CD4-positive, alpha-beta T cell treated with Interleukin-17A for 4 hours (primary cell): ENCODE results near the gene KRTAP13-2.
A peak's percentile ranks its signal among the peaks of the same experiment; 100 is the strongest.

ENCODE experiments used
- DNase-seq: peaks from one replicate; pipeline ENCODE4 v3.0.0-alpha.2; 2020; ENCODE audit warnings: mixed read lengths

Gene KRTAP13-2, protein sequence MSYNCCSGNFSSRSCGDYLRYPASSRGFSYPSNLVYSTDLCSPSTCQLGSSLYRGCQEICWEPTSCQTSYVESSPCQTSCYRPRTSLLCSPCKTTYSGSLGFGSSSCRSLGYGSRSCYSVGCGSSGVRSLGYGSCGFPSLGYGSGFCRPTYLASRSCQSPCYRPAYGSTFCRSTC

GRCh38 chr21:30372139-30372770 lies at the start of gene KRTAP13-2:
TSS of gene KRTAP13-2 (minus strand) at chr21:30372271. CDS start at chr21:30372213, 58 bp downstream.
- no peak for DNase-seq

DNA sequence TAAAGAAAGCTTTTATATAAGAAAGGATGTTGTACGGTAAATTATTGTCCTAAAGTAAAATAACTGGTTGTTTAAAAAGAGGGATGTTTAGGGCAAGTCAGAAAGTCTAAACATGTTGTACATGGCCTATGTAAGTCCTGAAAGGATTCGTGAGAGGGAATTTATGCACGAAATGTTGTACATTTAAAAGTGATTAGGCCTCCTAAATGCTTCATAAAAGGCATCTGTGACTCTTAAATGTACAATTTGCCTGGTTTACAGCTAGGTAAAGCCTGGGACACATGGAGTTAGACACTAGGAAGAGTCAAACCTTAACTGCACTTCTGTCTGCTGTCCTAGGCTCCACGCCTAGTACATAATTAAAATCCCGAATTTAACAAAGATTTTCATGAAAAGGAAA lies 43.9 kb upstream of the KRTAP13-2 start:
- DNase-seq: no peak

- no peak for DNase-seq
Observed at GRCh38 chr21:30408782-30409494, 36.9 kb upstream of the KRTAP13-2 start.

GRCh38 chr21:30395731-30396130 lies 23.7 kb upstream of the KRTAP13-2 start, which contains the start of gene KRTAP13-1:
TSS of gene KRTAP13-1 (plus strand) at chr21:30396031. CDS start at chr21:30396087, 56 bp downstream.
- no peak for DNase-seq

GRCh38 chr21:30391492-30392025 lies 19.5 kb upstream of the KRTAP13-2 start:
- no peak for DNase-seq

DNA sequence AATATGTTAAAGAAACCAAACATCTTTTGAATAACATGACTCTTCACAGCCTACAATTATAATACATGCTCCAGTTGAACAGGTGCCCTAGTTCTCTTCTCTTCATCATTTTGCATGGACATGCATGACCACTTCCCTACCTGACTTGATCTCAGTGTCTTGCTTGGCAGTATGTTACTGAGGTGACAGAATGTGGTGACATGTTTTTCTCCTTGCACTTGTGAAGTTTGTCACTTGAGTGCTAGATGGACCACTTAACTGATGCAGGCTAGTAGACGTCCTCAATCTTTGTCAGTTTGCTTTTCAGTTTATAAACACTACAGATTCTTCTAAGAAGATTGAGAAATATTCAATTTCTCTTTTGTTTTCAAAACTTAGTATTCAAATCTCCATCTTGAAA lies 10.1 kb upstream of the KRTAP13-2 start:
- no peak for DNase-seq

DNA sequence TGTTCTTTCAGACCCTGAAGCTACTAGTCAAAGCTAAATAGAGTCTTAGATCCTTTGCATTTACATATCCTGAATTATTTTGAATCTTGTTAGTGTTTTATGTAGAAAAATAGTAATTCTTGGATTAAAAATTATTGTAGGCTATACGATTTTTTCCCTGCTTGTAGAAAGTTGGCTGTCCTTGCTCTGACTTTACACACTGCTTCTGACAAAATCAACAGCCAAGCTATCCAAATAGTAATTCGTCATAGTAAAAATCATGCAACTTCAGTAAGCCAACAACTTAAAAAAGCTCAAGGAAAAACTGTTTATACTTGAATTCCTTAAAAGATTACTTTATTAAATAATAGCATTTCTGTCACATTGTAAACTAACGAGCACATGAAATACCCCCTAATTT lies 16.2 kb downstream of the KRTAP13-2 start:
- DNase-seq: no peak

DNA sequence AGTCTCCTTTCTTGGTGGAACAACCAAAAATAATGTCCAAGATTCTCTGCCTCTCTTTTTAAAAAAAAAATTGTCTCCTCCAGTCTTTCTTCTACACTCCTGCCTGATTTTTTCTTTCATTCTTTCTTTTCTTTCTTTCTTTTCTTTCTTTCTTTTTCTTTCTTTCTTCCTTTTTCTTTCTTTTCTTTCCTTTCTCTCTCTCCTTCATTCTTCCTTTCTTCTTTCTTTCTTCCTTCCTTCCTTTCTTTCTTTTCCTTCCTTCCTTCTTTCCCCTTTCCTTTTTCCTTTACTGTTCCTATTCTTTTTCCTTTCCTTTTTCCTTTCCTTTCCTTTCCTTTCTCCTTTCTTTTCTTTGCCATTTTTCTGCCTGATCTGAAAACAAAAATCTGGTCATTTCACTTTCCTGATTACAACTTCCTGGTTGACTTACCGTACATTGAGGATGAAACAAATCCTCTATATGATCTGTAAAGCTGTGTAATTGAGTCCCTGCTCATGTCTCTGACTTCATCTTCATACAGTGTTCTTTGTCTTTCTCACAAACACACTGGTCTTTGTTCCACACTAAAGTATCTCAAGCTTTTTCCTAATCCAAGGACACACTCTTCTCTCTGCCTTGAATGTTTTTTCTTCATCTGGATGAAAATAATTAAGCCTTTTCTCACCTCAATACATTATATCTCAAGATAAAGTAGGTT lies 17.6 kb downstream of the KRTAP13-2 start:
- no peak for DNase-seq

- no peak for DNase-seq
Observed at GRCh38 chr21:30351534-30351933, 20.5 kb downstream of the KRTAP13-2 start.

DNA sequence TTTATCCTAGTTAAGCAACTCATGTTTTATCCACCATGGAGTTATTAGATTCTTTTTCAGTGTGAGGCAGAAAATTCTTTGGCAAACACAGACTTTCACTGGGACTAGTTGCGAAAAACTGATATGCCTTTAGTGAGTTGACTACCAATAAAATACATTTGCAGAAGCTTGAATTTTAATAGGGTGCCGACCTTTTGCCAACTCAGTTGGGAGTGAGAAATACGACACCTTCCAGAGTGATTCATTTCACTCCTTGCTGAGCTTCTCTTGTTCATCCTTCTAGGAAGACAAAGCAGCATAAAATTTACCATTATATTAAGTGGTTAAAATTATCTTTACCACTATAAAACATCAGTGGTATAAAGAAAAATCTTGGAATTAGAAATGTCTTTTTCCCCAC lies 22.5 kb downstream of the KRTAP13-2 start:
- DNase-seq: no peak

DNA sequence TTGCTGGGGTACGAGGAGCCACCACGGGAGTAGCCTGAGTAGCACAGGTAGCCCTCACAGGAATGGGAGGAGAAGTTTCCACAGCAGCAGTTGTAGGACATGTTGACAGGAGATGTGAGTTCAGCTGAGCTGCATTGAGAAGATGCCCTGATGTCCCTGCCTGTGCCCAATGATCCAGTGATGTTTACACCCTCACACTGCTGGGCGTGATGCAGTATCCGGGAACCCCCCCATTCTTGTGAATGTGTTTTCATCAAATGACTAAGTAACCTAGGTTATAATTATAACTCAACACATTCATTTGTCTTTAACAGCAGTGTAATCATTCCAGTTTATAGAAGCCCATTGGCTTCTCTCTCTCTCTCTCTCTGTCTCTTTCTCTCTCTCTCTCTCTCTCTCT lies 23.6 kb downstream of the KRTAP13-2 start, which contains the start of gene KRTAP23-1:
Gene KRTAP23-1 (minus strand): TSS at position 101 of the 400 bp plus-strand sequence. CDS start 0 bp downstream, at position 101.
- no peak for DNase-seq

DNA sequence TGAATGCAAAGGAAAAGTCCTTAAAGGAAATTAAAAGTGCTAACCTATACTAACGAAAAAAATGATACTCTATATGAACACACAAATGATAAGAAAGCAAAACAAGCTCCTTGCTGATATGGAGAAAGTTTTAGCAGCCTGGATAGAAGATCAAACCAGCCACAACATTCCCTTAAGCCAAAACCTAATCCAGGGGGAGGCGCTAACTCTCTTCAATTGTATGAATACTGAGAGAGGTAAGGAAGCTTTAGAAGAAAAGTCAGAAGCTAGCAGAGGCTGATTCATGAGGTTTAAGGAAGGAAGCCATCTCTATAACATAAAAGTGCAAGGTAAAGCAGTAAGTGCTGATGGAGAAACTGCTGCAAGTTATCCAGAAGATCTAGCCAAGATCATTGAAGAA lies 27.1 kb downstream of the KRTAP13-2 start:
- DNase-seq: no peak

- peak; percentile 38 for DNase-seq
Observed at GRCh38 chr21:30340714-30341573, 31.1 kb downstream of the KRTAP13-2 start.

GRCh38 chr21:30338717-30339116 lies 33.4 kb downstream of the KRTAP13-2 start:
- no peak for DNase-seq

GRCh38 chr21:30337772-30338171 lies 34.3 kb downstream of the KRTAP13-2 start:
- no peak for DNase-seq

- DNase-seq: no peak
Observed at GRCh38 chr21:30337276-30337744, 34.8 kb downstream of the KRTAP13-2 start, which contains the start of gene KRTAP27-1. TSS of gene KRTAP27-1 (minus strand) at chr21:30337694. CDS start at chr21:30337668, 26 bp downstream.

GRCh38 chr21:30336596-30336995 lies 35.5 kb downstream of the KRTAP13-2 start:
- DNase-seq: no peak

DNA sequence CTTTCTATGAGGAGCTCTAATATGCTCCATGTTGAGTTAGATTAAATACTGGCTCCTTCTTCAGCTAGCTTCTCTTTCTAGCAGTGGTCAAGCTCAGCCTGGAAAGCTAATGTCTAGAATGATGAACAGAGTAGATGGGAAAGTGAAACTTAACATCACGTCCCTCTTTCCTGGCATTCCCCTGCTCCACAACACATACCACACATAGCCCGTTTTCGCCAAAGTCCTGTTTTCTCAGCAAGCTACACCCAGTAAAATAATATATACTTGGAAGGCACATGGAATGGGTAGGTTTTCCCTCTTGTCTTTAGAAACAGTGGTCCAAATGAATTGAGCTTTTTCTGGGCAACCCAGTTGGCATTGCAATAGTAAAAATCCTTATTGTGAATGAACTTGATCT lies 38.3 kb downstream of the KRTAP13-2 start:
- DNase-seq: no peak

GRCh38 chr21:30332681-30333080 lies 39.4 kb downstream of the KRTAP13-2 start:
- DNase-seq: no peak

DNA sequence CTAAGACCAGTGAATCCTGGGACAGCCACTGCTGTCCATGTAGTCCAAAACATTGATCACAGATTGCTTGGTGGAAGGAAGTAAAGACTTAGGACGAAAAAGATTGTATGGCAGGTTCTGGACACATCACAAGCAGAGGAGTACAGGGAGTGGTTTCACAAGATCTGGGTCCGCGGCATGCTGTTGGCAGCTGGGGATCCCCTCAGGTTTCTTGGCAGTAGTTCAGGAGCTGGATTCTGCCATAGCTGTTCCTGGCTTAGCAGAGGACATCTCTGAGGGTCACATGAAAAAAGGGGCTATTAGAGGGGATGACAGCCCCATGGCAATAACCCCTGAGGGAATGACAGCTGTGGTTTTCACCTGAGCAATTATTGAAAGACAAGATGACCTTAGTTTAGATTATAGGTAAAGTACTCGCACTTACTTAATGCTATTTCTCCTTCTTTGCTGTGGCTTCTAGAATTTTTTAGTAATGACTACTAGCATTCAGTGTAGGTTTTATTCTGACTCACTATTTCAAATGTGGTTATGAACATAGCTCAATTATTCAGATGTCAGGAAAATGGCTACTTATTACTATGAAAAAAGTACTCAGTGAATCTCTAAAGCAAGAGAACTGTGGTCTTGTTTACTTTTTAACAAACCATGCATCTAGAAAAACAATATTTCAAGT lies 42.7 kb downstream of the KRTAP13-2 start:
- no peak for DNase-seq

DNA sequence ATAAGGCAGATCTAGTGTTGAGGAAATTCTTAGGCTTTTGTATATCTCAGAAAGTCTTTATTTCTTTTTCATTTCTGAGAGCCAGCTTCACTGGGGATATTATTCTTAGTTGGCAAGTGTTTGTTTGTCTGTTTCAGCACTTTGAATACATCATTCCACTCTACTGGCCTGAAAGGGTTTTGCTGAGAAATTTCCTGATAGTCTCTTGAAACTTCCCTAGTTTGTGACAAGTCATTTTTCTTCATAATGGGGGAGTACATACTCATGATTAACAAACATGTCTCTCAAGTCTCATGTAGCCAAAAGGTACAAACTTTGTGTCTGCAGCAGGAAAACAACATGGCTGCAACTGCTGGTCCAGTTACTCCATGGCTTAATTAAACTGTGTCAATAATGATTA lies 45.7 kb downstream of the KRTAP13-2 start:
- no peak for DNase-seq
